ENCODE data around the gene HLA-DQA1.
"Not testable (repeated sequence)": the region's sequence is repeated elsewhere in the genome, so short reads cannot be mapped to it uniquely, and the experiment has no call there.

HLA-DQA1 gene

GRCh38 chr6:32642720-32643106 is 5.5 kb downstream of the HLA-DQA1 start:
- Histone ChIP-seq H3K4me2 (no peak overlapping the region), H3K4me1 (no peaks in the 10 kb centered on the region), H3K4me3 (no peak overlapping the region), H3K36me3 (no peaks in the 10 kb centered on the region), H3K9me3 (replicated peaks in 1 of 11) (no peaks in the 10 kb centered on the region), H4K20me1 (no peaks in the 10 kb centered on the region), H3K9ac (no peak overlapping the region), H3K27me3 (no peaks in the 10 kb centered on the region), H3K27ac (no peak overlapping the region)
- TF ChIP-seq Cebpa-rat (IDR thresholded peaks at IDR 0.05): no peak

GRCh38 chr6:32643904-32644303 is 6.7 kb downstream of the HLA-DQA1 start:
- no peak for TF ChIP-seq Cebpa-rat (IDR thresholded peaks at IDR 0.05)
- Histone ChIP-seq H3K4me1 (no peaks in the 10 kb centered on the region), H3K36me3 (no peaks in the 10 kb centered on the region), H3K9ac (no peak overlapping the region), H3K27ac (no peak overlapping the region), H3K4me2 (no peak overlapping the region), H3K9me3 (replicated peaks in 1 of 11) (no peaks in the 10 kb centered on the region), H3K4me3 (no peak overlapping the region), H3K27me3 (no peaks in the 10 kb centered on the region), H4K20me1 (no peaks in the 10 kb centered on the region)

GRCh38 chr6:32645047-32645703 is 8.0 kb downstream of the HLA-DQA1 start:
- Histone ChIP-seq H3K4me2 (no peak overlapping the region), H3K9me3 (replicated peaks in 1 of 11) (no peaks in the 10 kb centered on the region), H3K27me3 (no peaks in the 10 kb centered on the region), H3K36me3 (no peaks in the 10 kb centered on the region), H3K4me1 (no peaks in the 10 kb centered on the region), H3K9ac (no peak overlapping the region), H3K4me3 (no peak overlapping the region), H4K20me1 (no peaks in the 10 kb centered on the region), H3K27ac (no peak overlapping the region)
- TF ChIP-seq Cebpa-rat (IDR thresholded peaks at IDR 0.05): no peak

GRCh38 chr6:32655203-32655710 is 18.1 kb downstream of the HLA-DQA1 start:
- Histone ChIP-seq H3K4me3 (no peak overlapping the region), H3K36me3 (no peaks in the 10 kb centered on the region), H3K9me3 (replicated peaks in 1 of 11) (no peaks in the 10 kb centered on the region), H3K9ac (no peak overlapping the region), H3K27me3 (no peaks in the 10 kb centered on the region), H3K4me1 (peaks cover 0 to 5% (median 4%) of the 10 kb centered on the region in 10 experiments; a peak in 9 of 20 replicates), H3K4me2 (no peak overlapping the region), H3K27ac (no peak overlapping the region), H4K20me1 (no peaks in the 10 kb centered on the region)
- TF ChIP-seq Cebpa-rat (IDR thresholded peaks at IDR 0.05): no peak

- H3K4me1 ChIP-seq; H3K27me3 ChIP-seq; H3K4me2 ChIP-seq; H4K20me1 ChIP-seq; H3K9ac ChIP-seq; H3K4me3 ChIP-seq; H3K36me3 ChIP-seq; H3K9me3 ChIP-seq (replicated peaks in 1 of 11); H3K27ac ChIP-seq: not testable (repeated sequence)
Measured at GRCh38 chr6:32657329-32657728, 20.1 kb downstream of the HLA-DQA1 start.

GRCh38 chr6:32657819-32658218 is 20.6 kb downstream of the HLA-DQA1 start:
- not testable (repeated sequence) for H3K4me1 ChIP-seq; H3K27me3 ChIP-seq; H3K27ac ChIP-seq; H4K20me1 ChIP-seq; H3K9ac ChIP-seq; H3K4me3 ChIP-seq; H3K4me2 ChIP-seq; H3K36me3 ChIP-seq; H3K9me3 ChIP-seq (replicated peaks in 1 of 11)

- TF ChIP-seq Cebpa-rat (IDR thresholded peaks at IDR 0.05): no peak
- no peaks in the 10 kb centered on the region for H3K9me3 ChIP-seq (replicated peaks in 1 of 11)
- no peaks in the 10 kb centered on the region for H3K27me3 ChIP-seq
- no peaks in the 10 kb centered on the region for H4K20me1 ChIP-seq
- H3K4me2 ChIP-seq: peak overlapping the region in 1 of 11 experiments; percentile 29; a peak in 1 of 22 replicates
- H3K9ac ChIP-seq: no peak overlapping the region
- no peaks in the 10 kb centered on the region for H3K36me3 ChIP-seq
- H3K4me1 ChIP-seq: peaks cover 0 to 5% (median 4%) of the 10 kb centered on the region in 10 experiments; a peak in 9 of 20 replicates
- H3K27ac ChIP-seq: no peak overlapping the region
- H3K4me3 ChIP-seq: no peak overlapping the region
Measured at GRCh38 chr6:32658268-32658897, 21.2 kb downstream of the HLA-DQA1 start.

GRCh38 chr6:32659856-32660595 is 22.8 kb downstream of the HLA-DQA1 start:
- Histone ChIP-seq H3K4me2 (peak overlapping the region in 6 of 11 experiments; percentile 26 to 38 (median 32); a peak in 6 of 22 replicates), H3K4me3 (no peak overlapping the region), H3K27me3 (peaks cover 0 to 5% (median 4%) of the 10 kb centered on the region in 11 experiments; a peak in 13 of 22 replicates), H3K4me1 (peaks cover 0 to 5% (median 4%) of the 10 kb centered on the region in 10 experiments; a peak in 9 of 20 replicates), H3K27ac (no peak overlapping the region), H3K9ac (no peak overlapping the region), H4K20me1 (no peaks in the 10 kb centered on the region), H3K9me3 (replicated peaks in 1 of 11) (no peaks in the 10 kb centered on the region), H3K36me3 (no peaks in the 10 kb centered on the region)
- no peak for TF ChIP-seq Cebpa-rat (IDR thresholded peaks at IDR 0.05)

- no peak overlapping the region for H3K4me2 ChIP-seq
- no peak overlapping the region for H3K4me3 ChIP-seq
- no peak overlapping the region for H3K27ac ChIP-seq
- no peaks in the 10 kb centered on the region for H4K20me1 ChIP-seq
- TF ChIP-seq Cebpa-rat (IDR thresholded peaks at IDR 0.05): no peak
- H3K9me3 ChIP-seq (replicated peaks in 1 of 11): no peaks in the 10 kb centered on the region
- no peaks in the 10 kb centered on the region for H3K36me3 ChIP-seq
- H3K9ac ChIP-seq: no peak overlapping the region
- H3K4me1 ChIP-seq: peaks cover 0 to 5% (median 4%) of the 10 kb centered on the region in 10 experiments; a peak in 9 of 20 replicates
- peaks cover 0 to 10% (median 6%) of the 10 kb centered on the region in 11 experiments; a peak in 13 of 22 replicates for H3K27me3 ChIP-seq
Measured at GRCh38 chr6:32662099-32662498, 24.9 kb downstream of the HLA-DQA1 start.

Measured in BLaER1 treated with 17β-estradiol and CSF1 and Interleukin-3, amounts not matched to agents 10 nM and 100 nM (cell line).